ENCODE data around the gene SULT2B1. TPM values are rescaled to one million over a fixed set of nuclear protein-coding genes. Genes with fewer than 3 reads are reported as not detected.

SULT2B1 gene
- total RNA-seq, 1 donor from 2014 or later = not detected

Other genes with a start within 250 kb of the SULT2B1 start
- 4.0 and 7.4 TPM in 2 replicates for gene EMP3, start 226.6 kb upstream of the SULT2B1 start, total RNA-seq
- gene TMEM143, start 188.2 kb upstream of the SULT2B1 start, total RNA-seq = 2.0 and 2.2 TPM in 2 replicates
- not detected in 2 replicates for gene SYNGR4, start 187.8 kb upstream of the SULT2B1 start, total RNA-seq
- gene KDELR1, start 160.6 kb upstream of the SULT2B1 start, total RNA-seq = 34.9 and 37.0 TPM in 2 replicates
- 0.20 and 0.22 TPM in 2 replicates for gene GRIN2D, start 158.5 kb upstream of the SULT2B1 start, total RNA-seq
- 10.0 and 14.5 TPM in 2 replicates for gene GRWD1, start 106.2 kb upstream of the SULT2B1 start, total RNA-seq
- under 0.01 and 0.20 TPM in 2 replicates for gene KCNJ14, start 96.6 kb upstream of the SULT2B1 start, total RNA-seq
- 40.1 and 43.1 TPM in 2 replicates for gene CYTH2, start 82.8 kb upstream of the SULT2B1 start, total RNA-seq
- under 0.01 TPM in 1 of 2 replicates, not detected in the other for gene LMTK3, start 40.3 kb upstream of the SULT2B1 start, total RNA-seq
- not detected in 2 replicates for gene SPACA4, start 54.6 kb downstream of the SULT2B1 start, total RNA-seq
- gene FAM83E, start 62.9 kb downstream of the SULT2B1 start, total RNA-seq = 0.40 and 0.65 TPM in 2 replicates
- 2,223 and 2,324 TPM in 2 replicates for gene RPL18, start 67.0 kb downstream of the SULT2B1 start, total RNA-seq
- 5.4 and 6.3 TPM in 2 replicates for gene SPHK2, start 67.3 kb downstream of the SULT2B1 start, total RNA-seq
- 0.87 and 3.4 TPM in 2 replicates for gene DBP, start 85.2 kb downstream of the SULT2B1 start, total RNA-seq
- 3.1 and 8.1 TPM in 2 replicates for gene CA11, start 94.0 kb downstream of the SULT2B1 start, total RNA-seq
- not detected in 2 replicates for gene NTN5, start 120.8 kb downstream of the SULT2B1 start, total RNA-seq
- gene FUT2, start 143.8 kb downstream of the SULT2B1 start, total RNA-seq = not detected in 2 replicates
- under 0.01 and 0.22 TPM in 2 replicates for gene MAMSTR, start 167.6 kb downstream of the SULT2B1 start, total RNA-seq
- 51.4 and 74.0 TPM in 2 replicates for gene RASIP1, start 188.4 kb downstream of the SULT2B1 start, total RNA-seq
- gene IZUMO1, start 194.7 kb downstream of the SULT2B1 start, total RNA-seq = 0.20 and 0.22 TPM in 2 replicates
- gene FUT1, start 200.5 kb downstream of the SULT2B1 start, total RNA-seq = 4.8 and 8.3 TPM in 2 replicates
- under 0.01 TPM in 1 of 2 replicates, not detected in the other for gene FGF21, start 203.4 kb downstream of the SULT2B1 start, total RNA-seq

All from lung microvascular endothelial cell (primary cell).